AG04450 (cell line): ENCODE data around the gene NUMB. TPM values are rescaled to one million over a fixed set of nuclear protein-coding genes. Genes with fewer than 3 reads are reported as not detected.
"Not testable (repeated sequence)": the region's sequence is repeated elsewhere in the genome, so short reads cannot be mapped to it uniquely, and the experiment has no call there.

Experiments used
- CTCF ChIA-PET: fragments of 300-600, 350-600 bp; formaldehyde crosslinking; extraction: SDS; loops from one replicate; lab custom pipeline; 2022; ENCODE audit warnings: antibody characterized with exemption, inconsistent platforms; lab: Charles Lee
- POLR2A ChIA-PET: fragments of 350-600 bp; formaldehyde crosslinking; extraction: SDS; loops from one replicate; lab custom pipeline; 2021; ENCODE audit warnings: antibody characterized with exemption, inconsistent platforms; lab: Yijun Ruan, JAX
- DNase-seq: peaks from one replicate; pipeline ENCODE4 v3.0.0-alpha.2; 2011; ENCODE audit warnings: low read depth, low spot score
- H3K27ac ChIP-seq: one replicate; pipeline ENCODE4 v1.5.1; 2012; ENCODE audit warnings: low read depth, low read length, control low read depth
- H3K27me3 ChIP-seq: one replicate; pipeline ENCODE4 v1.6.0; 2012; ENCODE audit warnings: low read length; ENCODE audit not compliant: control insufficient read depth, insufficient read depth
- H3K4me3 ChIP-seq: 2 replicates; pipeline ENCODE4 v1.5.1; 2011; ENCODE audit warnings: mild to moderate bottlenecking, low read depth, low read length, control low read depth
- H3K9me3 ChIP-seq: 2 replicates; pipeline ENCODE4 v1.5.1; 2012; ENCODE audit warnings: low read length; ENCODE audit not compliant: control insufficient read depth, insufficient read depth
- polyA plus RNA-seq: library from polyadenylated mRNA; depleted of rRNA; stranded (reverse); fragments of >200 nt; gene quantifications from 2 replicates; pipeline ENCODE4 v1.2.3, GENCODE V29; 2011
- TF ChIP-seq, protein P1 (sequence below): IDR thresholded peaks from 2 replicates; pipeline ENCODE4 v1.5.1; 2011; ENCODE audit warnings: low read depth, low read length, control low read depth, inconsistent platforms

The NUMB gene
- polyA plus RNA-seq, 1 experiment, result 152 TPM

DNA sequence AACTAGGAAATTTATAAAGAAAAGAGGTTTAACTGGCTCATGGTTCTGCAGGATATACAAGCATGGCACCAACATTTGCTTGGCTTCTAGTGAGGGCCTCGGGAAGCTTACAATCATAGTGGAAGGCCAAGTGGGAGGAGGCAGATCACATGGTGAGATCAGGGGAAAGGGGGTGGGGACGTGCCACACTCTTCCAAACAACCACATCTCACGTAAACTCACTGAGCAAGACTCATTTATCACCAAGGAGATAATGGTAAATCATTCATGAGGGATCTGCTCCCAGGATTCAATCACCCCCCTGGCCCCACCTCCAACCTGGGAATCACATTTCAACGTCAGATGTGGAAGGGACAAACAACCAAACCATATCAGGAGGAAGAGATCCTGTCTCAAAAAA is 35.8 kb downstream of the NUMB start:
- Histone ChIP-seq H3K4me3 (no peak overlapping the region), H3K27me3 (no peaks in the 10 kb centered on the region), H3K27ac (no peak overlapping the region), H3K9me3 (no peaks in the 10 kb centered on the region)
- DNase-seq, result no peak
- ChIA-PET POLR2A (interaction anchor here (0.7 kb wide), 1 partner anchor 184 kb away, joined by 4 read pairs; no protein-coding TSS in a partner anchor), CTCF (no interaction called here)
- TF ChIP-seq, protein P1, sequence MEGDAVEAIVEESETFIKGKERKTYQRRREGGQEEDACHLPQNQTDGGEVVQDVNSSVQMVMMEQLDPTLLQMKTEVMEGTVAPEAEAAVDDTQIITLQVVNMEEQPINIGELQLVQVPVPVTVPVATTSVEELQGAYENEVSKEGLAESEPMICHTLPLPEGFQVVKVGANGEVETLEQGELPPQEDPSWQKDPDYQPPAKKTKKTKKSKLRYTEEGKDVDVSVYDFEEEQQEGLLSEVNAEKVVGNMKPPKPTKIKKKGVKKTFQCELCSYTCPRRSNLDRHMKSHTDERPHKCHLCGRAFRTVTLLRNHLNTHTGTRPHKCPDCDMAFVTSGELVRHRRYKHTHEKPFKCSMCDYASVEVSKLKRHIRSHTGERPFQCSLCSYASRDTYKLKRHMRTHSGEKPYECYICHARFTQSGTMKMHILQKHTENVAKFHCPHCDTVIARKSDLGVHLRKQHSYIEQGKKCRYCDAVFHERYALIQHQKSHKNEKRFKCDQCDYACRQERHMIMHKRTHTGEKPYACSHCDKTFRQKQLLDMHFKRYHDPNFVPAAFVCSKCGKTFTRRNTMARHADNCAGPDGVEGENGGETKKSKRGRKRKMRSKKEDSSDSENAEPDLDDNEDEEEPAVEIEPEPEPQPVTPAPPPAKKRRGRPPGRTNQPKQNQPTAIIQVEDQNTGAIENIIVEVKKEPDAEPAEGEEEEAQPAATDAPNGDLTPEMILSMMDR, result no peak

DNA sequence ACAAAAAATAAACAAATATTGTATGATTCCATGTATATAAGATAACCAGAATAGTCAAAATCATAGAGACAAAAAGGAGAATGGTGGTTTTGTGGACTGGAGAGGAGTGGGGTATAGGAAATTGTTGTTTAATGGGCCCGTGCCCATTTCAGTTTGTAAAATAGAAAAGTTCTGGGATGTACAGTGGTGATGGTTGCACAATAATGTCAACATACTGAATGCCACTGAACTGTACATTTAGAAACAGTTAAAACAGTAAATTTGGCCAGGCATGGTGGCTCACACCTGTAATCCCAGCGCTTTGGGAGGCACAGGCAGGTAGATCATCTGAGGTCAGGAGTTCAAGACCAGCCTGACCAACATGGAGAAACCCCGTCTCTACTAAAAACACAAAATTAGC is 40.1 kb downstream of the NUMB start:
- Histone ChIP-seq H3K9me3 (peaks cover 5% of the 10 kb centered on the region; the same call in 1 of the 2 replicates), H3K27me3 (no peaks in the 10 kb centered on the region), H3K4me3 (no peak overlapping the region), H3K27ac (no peak overlapping the region)
- TF ChIP-seq, protein P1, result no peak
- CTCF ChIA-PET, result no interaction called here
- DNase-seq, result no peak
- POLR2A ChIA-PET, result no interaction called here

DNA sequence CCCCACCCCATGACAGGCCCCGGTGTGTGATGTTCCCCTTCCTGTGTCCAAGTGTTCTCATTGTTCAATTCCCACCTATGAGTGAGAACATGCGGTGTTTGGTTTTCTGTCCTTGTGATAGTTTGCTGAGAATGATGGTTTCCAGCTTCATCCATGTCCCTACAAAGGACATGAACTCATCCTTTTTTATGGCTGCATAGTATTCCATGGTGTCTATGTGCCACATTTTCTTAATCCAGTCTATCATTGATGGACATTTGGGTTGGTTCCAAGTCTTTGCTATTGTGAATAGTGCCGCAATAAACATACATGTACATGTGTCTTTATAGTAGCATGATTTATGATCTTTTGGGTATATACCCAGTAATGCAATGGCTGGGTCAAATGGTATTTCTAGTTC is 52.1 kb downstream of the NUMB start:
- POLR2A ChIA-PET, result not testable (repeated sequence)

DNA sequence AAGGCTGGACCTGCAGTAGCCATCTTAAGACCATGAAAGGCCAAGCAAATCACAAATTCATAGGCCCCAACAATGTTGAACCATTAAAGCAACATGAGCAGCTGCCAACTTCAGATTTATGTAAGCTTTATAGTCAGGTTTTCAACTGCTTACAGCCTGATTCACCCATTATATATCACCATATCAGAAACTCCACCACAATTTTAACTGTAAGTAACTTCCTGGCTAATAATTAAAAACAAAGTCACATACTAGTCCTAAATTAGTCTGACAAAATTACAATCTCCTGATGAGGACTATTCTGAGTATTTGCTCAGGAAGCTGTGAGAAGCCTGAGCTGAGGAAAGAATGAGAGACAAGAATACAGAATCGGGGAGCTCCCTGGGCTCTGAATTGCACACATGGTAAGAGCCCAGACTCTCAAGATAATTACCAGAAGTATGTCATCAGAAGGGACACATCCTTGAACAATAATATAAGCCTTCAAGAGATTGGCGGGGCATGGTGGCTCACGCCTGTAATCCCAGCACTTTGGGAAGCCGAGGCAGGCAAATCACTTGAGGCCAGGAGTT is 55.1 kb downstream of the NUMB start:
- TF ChIP-seq, protein P1, result no peak
- no peak for DNase-seq
- no peak overlapping the region for H3K27ac ChIP-seq

More for the DNA sequence above, 52.1 kb downstream of the NUMB start:
- DNase-seq, H3K9me3 ChIP-seq, H3K27me3 ChIP-seq, H3K27ac ChIP-seq, CTCF ChIA-PET, H3K4me3 ChIP-seq: not testable (repeated sequence)

DNA sequence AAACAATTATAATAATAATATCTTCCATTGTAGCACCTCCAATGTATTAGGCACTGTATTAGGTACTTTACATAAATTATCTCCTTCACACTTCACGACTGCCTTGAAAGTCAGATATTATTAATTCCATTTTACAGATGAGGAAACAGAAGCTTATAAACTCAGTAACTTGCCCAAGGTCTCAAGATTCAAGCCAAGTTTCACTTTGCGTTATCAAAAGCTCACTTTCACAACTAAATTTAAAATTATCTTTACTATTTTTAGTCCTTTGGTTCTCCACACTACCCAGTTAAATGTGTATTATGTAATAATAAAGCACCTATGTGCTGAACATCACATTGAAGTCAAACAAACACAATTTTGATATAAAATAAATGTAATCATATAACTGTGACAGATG is 55.8 kb downstream of the NUMB start:
- TF ChIP-seq, protein P1, result no peak
- POLR2A ChIA-PET, result no interaction called here
- no peaks in the 10 kb centered on the region for H3K27me3 ChIP-seq
- no peak overlapping the region for H3K27ac ChIP-seq
- H3K9me3 ChIP-seq, result no peaks in the 10 kb centered on the region
- no peak overlapping the region for H3K4me3 ChIP-seq
- CTCF ChIA-PET, result no interaction called here
- DNase-seq, result no peak

More for the DNA sequence above, 55.1 kb downstream of the NUMB start:
- Histone ChIP-seq H3K9me3 (no peaks in the 10 kb centered on the region), H3K27me3 (no peaks in the 10 kb centered on the region), H3K4me3 (no peak overlapping the region)
- ChIA-PET POLR2A (no interaction called here), CTCF (interaction anchor here (0.9 kb wide), 1 partner anchor 108 kb away, joined by 6 read pairs; no protein-coding TSS in a partner anchor)
